ENCODE measurements around the gene USP31. TPM values are rescaled to one million over a fixed set of nuclear protein-coding genes. Genes with fewer than 3 reads are reported as not detected.

USP31 gene
- total RNA-seq, 1 experiment from 2014 or later, result 16.1 TPM

DNA sequence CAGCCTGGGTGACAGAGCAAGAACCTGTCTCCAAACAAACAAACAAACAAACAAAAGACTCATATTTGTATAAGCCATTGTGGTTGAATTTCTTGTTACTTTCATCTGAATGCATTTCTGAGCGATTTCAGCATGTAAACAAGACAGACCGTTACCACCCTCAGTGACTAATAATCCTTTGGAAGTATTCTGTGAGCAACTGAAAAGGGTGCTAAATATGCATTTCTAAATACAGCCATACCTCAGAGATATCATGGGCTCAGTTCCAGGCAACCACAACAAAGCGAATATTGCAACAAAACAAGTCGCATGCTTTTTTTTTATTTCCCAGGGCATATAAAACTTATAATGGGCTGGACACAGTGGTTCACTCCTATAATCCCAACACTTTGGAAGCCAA lies 109.0 kb downstream of the USP31 start:
- H3K56ac ChIP-seq (ENCODE audit: insufficient read length, low read depth, low read length), result no peak overlapping the region
- Mint-ChIP-seq H3K4me3 (no peak overlapping the region), H3K9me3 (peaks cover 0 to 4% of the 10 kb centered on the region in 2 experiments; a peak in 1 of 5 replicates), H3K36me3 (ENCODE audit: insufficient read depth in 1 of 3, low read depth in 3 of 3) (no peaks in the 10 kb centered on the region), H3K4me1 (no peaks in the 10 kb centered on the region), H3K27me3 (ENCODE audit: low read depth) (peaks cover 5% of the 10 kb centered on the region), H3K27ac (no peak overlapping the region)
- H3K4me1 ChIP-seq (ENCODE audit: insufficient read depth, low read length), result no peaks in the 10 kb centered on the region
- H2BK5ac ChIP-seq (ENCODE audit: insufficient read length, low read length), result no peak overlapping the region
- no peak overlapping the region for H2AK5ac ChIP-seq (ENCODE audit: insufficient read length, low read length)
- TF ChIP-seq, protein P1, sequence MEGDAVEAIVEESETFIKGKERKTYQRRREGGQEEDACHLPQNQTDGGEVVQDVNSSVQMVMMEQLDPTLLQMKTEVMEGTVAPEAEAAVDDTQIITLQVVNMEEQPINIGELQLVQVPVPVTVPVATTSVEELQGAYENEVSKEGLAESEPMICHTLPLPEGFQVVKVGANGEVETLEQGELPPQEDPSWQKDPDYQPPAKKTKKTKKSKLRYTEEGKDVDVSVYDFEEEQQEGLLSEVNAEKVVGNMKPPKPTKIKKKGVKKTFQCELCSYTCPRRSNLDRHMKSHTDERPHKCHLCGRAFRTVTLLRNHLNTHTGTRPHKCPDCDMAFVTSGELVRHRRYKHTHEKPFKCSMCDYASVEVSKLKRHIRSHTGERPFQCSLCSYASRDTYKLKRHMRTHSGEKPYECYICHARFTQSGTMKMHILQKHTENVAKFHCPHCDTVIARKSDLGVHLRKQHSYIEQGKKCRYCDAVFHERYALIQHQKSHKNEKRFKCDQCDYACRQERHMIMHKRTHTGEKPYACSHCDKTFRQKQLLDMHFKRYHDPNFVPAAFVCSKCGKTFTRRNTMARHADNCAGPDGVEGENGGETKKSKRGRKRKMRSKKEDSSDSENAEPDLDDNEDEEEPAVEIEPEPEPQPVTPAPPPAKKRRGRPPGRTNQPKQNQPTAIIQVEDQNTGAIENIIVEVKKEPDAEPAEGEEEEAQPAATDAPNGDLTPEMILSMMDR (conservative IDR thresholded peaks at IDR 0.05), result no peak
- no peak overlapping the region for H3K18ac ChIP-seq (ENCODE audit: insufficient read length, low read depth, low read length)
- no peak overlapping the region for H2BK15ac ChIP-seq (ENCODE audit: low read depth, low read length)
- no peak overlapping the region for H2BK12ac ChIP-seq (ENCODE audit: insufficient read length, low read depth, low read length)
- no peak overlapping the region for H3T11ph ChIP-seq (ENCODE audit: low read length)
- H3K27ac ChIP-seq (ENCODE audit: insufficient read length, low read depth, low read length), result no peak overlapping the region
- H4K5ac ChIP-seq (ENCODE audit: insufficient read length, low read depth, low read length), result no peak overlapping the region
- DNase-seq, result no peak
- H4K8ac ChIP-seq (replicated peaks; ENCODE audit: insufficient read length, low read depth, low read length), result no peak overlapping the region
- no peak overlapping the region for H4K91ac ChIP-seq (ENCODE audit: insufficient read length, low read depth, low read length)
- WGBS (ENCODE audit: extremely low coverage, insufficient read length, low lambda C conversion rate), result no CpG with 5 or more reads among the region's 4 CpGs
- no peak overlapping the region for H3K9ac ChIP-seq (ENCODE audit: extremely low read depth, insufficient read length, low read length)
- H3K14ac ChIP-seq (ENCODE audit: insufficient read depth, low read length), result no peak overlapping the region
- H2AFZ ChIP-seq (ENCODE audit: low read length), result no peak overlapping the region
- no peaks in the 10 kb centered on the region for H4K20me1 ChIP-seq (ENCODE audit: control insufficient read depth, insufficient read depth, insufficient read length)
- H3K9me3 ChIP-seq (ENCODE audit: control insufficient read depth, low read depth, low read length), result no peaks in the 10 kb centered on the region
- H2BK120ac ChIP-seq (ENCODE audit: low read depth, low read length, poor library complexity, severe bottlenecking), result no peak overlapping the region
- no peak overlapping the region for H3K4me2 ChIP-seq (ENCODE audit: insufficient read depth, insufficient read length, low read length)
- H2BK20ac ChIP-seq (ENCODE audit: low read depth, low read length, poor library complexity, severe bottlenecking), result no peak overlapping the region
- H3K23me2 ChIP-seq (ENCODE audit: insufficient read length, low read depth, low read length, poor library complexity, severe bottlenecking), result no peaks in the 10 kb centered on the region
- H3K23ac ChIP-seq (ENCODE audit: insufficient read length, low read depth, low read length), result no peak overlapping the region
- no peaks in the 10 kb centered on the region for H3K27me3 ChIP-seq (ENCODE audit: insufficient read depth, low read length)
- H3K79me1 ChIP-seq (ENCODE audit: insufficient read depth, low read depth, low read length, poor library complexity, severe bottlenecking), result no peaks in the 10 kb centered on the region
- H3K79me2 ChIP-seq (ENCODE audit: insufficient read depth, low read length), result no peaks in the 10 kb centered on the region
- H3K4ac ChIP-seq (ENCODE audit: low read depth, low read length), result no peak overlapping the region

All from H9 (cell line).